ENCODE measurements around the gene ARHGEF10L.

ARHGEF10L gene

DNA sequence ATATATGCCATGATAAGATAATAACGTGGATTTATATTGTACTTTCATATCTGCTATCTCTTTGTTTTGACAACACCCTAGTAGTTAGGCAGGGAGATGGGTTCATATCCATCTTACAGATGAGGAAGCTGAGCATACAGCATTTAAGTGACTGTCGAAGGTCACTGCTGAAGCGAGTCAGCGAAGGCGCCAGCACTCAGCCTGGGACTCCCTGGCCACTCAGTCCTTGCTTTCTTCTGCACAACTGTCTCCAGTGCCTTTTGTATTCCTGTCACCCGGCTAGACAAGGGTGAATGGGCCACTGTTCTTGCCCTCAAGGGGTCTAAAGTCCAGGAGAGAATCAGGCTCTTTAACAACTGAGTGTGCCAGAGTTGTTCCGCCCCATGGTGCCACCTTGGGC is 3.1 kb downstream of the ARHGEF10L start:
- DNase-seq: no peak
- H3K36me3 ChIP-seq: no peaks in the 10 kb centered on the region
- H3K27me3 ChIP-seq: no peaks in the 10 kb centered on the region

DNA sequence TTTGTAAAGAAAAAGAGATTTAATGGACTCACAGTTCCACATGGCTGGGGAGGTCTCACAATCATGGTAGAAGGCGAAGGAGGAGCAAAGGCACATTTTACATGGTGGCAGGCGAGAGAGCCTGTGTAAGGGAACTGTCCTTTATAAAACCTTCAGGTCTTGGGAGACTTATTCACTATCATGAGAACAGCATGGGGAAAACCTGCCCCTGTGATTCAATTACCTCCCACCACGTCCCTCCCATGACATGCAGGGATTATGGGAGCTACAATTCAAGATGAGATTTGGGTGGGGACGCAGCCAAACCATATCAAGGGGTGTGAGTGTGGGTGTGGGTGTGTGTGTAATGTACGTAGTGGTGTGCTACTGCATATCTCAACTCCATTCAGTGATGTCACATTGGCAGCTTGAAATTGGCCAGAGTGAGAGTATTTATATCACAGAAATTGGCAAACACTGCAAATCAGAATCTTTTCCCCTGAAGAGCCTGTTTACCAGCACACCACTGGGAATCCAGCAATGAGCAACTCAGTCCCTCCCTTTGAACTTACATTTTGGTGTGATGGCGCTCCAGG is 5.4 kb downstream of the ARHGEF10L start:
- no peaks in the 10 kb centered on the region for H3K27me3 ChIP-seq
- TF ChIP-seq, protein P1, sequence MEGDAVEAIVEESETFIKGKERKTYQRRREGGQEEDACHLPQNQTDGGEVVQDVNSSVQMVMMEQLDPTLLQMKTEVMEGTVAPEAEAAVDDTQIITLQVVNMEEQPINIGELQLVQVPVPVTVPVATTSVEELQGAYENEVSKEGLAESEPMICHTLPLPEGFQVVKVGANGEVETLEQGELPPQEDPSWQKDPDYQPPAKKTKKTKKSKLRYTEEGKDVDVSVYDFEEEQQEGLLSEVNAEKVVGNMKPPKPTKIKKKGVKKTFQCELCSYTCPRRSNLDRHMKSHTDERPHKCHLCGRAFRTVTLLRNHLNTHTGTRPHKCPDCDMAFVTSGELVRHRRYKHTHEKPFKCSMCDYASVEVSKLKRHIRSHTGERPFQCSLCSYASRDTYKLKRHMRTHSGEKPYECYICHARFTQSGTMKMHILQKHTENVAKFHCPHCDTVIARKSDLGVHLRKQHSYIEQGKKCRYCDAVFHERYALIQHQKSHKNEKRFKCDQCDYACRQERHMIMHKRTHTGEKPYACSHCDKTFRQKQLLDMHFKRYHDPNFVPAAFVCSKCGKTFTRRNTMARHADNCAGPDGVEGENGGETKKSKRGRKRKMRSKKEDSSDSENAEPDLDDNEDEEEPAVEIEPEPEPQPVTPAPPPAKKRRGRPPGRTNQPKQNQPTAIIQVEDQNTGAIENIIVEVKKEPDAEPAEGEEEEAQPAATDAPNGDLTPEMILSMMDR (IDR thresholded peaks at IDR 0.05; ENCODE audit: low read depth, low read length): no peak
- no peak overlapping the region for H3K4me3 ChIP-seq (ENCODE audit: low read depth, low read length)
- no peaks in the 10 kb centered on the region for H3K36me3 ChIP-seq
- DNase-seq: no peak
- peaks cover 3% of the 10 kb centered on the region; the same call in 1 of the 2 replicates for H3K4me1 ChIP-seq
- H3K9me3 ChIP-seq: no peaks in the 10 kb centered on the region

More for the DNA sequence above, 3.1 kb downstream of the ARHGEF10L start:
- Histone ChIP-seq H3K4me1 (peaks cover 3% of the 10 kb centered on the region; the same call in 1 of the 2 replicates), H3K9me3 (no peaks in the 10 kb centered on the region), H3K4me3 (ENCODE audit: low read depth, low read length) (no peak overlapping the region)
- TF ChIP-seq, protein P1 (IDR thresholded peaks at IDR 0.05; ENCODE audit: low read depth, low read length): no peak

DNA sequence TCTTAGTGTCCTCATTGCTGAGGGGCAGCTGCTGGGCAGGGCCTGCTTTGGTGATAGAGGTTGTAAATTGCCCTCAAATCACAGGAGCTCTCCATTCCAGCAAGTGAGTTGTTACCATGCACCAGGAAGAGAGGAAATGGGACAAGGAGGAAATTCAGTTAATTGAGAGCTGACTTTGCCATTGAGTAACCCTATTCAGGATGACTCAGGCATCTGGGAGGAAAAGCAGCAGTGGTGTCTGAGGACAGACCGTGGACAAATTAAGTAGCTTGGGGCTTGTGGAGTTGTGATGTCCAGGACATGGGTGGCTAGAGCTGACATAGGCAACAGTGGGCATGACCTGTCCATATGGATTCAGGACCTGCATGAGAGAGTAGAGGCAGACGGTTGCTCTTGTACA is 5.9 kb downstream of the ARHGEF10L start:
- peaks cover 3% of the 10 kb centered on the region; the same call in 1 of the 2 replicates for H3K4me1 ChIP-seq
- H3K36me3 ChIP-seq: no peaks in the 10 kb centered on the region
- DNase-seq: no peak
- TF ChIP-seq, protein P1 (IDR thresholded peaks at IDR 0.05; ENCODE audit: low read depth, low read length): no peak
- H3K4me3 ChIP-seq (ENCODE audit: low read depth, low read length): no peak overlapping the region
- no peaks in the 10 kb centered on the region for H3K27me3 ChIP-seq
- no peaks in the 10 kb centered on the region for H3K9me3 ChIP-seq

DNA sequence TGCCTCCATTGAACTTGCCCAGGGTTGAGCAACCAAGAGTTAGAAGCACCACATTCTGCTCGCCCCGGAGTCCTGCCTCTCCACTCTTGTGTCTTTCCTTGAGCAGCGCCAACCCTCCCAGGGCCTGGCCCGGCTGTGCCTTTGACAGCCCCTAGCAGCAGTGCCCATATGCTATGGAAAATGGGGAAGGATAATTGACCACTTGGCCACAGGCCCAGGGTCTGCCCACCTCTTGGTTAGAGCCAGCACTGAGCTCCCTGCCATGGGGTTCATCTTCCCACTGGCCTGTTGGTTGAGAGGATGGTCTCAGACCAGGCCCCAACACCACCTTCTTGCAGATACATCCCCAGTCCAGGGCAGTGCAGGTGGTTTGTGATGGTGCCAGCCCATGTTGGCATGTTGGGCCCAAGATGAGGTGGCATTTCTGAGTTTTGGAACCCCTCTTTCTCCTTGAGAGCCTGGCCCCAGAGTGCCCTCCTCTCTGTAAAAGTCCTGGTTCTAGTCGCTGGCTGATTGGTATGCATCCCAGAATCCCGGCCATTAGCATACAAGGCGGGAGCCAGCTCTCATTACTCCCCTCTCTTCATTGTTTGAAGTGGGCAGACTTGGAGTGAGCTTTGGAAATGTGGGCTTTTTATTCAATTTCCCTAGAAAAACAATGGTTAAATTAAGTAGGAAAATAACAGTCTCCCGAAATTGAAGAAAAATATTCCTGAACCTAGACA is 7.6 kb downstream of the ARHGEF10L start:
- no peaks in the 10 kb centered on the region for H3K36me3 ChIP-seq
- TF ChIP-seq, protein P1 (IDR thresholded peaks at IDR 0.05; ENCODE audit: low read depth, low read length): no peak
- no peak for DNase-seq
- H3K4me1 ChIP-seq: peaks cover 9% of the 10 kb centered on the region; the same call in 1 of the 2 replicates
- no peaks in the 10 kb centered on the region for H3K9me3 ChIP-seq
- no peak overlapping the region for H3K4me3 ChIP-seq (ENCODE audit: low read depth, low read length)
- no peaks in the 10 kb centered on the region for H3K27me3 ChIP-seq

DNA sequence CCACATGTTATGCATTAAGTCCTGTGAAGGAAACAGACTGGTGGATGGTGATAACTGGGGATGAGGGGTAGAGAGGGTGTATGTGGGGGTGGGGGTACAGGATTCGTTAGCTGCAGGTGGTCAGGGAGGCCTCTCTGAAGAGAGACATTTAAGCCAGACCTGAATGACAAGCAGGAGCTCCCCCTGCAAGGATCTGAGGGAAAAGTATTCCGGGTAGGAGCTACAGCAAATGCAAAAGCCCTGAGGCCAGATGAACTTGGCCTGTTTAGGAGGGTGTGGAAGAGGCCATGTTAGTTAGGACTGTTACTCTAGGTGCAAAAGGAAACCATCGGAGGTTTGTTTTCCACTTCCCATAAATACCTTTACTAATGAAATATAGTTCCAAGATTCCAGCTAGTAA is 9.9 kb downstream of the ARHGEF10L start:
- TF ChIP-seq, protein P1 (IDR thresholded peaks at IDR 0.05; ENCODE audit: low read depth, low read length): no peak
- no peaks in the 10 kb centered on the region for H3K9me3 ChIP-seq
- no peaks in the 10 kb centered on the region for H3K36me3 ChIP-seq
- H3K4me3 ChIP-seq (ENCODE audit: low read depth, low read length): no peak overlapping the region
- peaks cover 9% of the 10 kb centered on the region; the same call in 1 of the 2 replicates for H3K4me1 ChIP-seq
- no peak for DNase-seq
- H3K27me3 ChIP-seq: no peaks in the 10 kb centered on the region

Measured in BE2C (cell line).